ENCODE data around the gene DISC1. TPM values are rescaled to one million over a fixed set of nuclear protein-coding genes. Genes with fewer than 3 reads are reported as not detected.

The DISC1 gene
- total and polyA plus RNA-seq, 2 of the 13 experiments (the other 11 are each of a cell fraction or from before 2014, with no cell fraction given): 4.2 to 4.6 TPM

DNA sequence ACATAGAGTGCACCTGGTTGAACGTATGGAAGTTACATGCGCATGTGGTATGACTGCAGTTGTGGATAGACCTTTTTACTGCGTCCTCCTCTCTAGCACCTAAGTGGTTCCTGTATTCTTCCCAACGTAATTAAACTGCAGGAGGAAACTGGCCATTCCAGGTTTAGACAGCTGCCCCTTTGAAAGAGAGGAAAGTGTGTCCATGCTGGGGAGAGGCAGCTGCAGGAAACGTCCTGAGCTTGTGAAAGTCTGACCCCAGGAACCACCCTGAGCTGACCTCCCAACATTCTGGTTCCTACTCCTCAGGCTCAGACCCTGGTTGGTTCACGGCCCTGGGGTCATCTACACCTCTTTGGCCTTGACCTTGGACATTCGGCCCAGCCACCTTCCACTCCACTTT, 309.3 kb downstream of the DISC1 start:
- no peak for FAIRE-seq
- Histone ChIP-seq H4K20me1 (ENCODE audit: insufficient read depth, low read length) (no peaks in the 10 kb centered on the region; the same call in 1 of the 2 replicates), H3K4me1 (ENCODE audit: insufficient read depth, low read length) (peaks cover 40% of the 10 kb centered on the region), H3K4me2 (ENCODE audit: low read depth, low read length) (no peak overlapping the region; the same call in 1 of the 2 replicates), H3K27me3 (ENCODE audit: control insufficient read depth in 1 of 2, insufficient read depth in 2 of 2, low read length in 2 of 2) (no peaks in the 10 kb centered on the region), H3K27ac (ENCODE audit: extremely low read length, insufficient read depth, low read length) (no peak overlapping the region), H2AFZ (ENCODE audit: low read length) (no peak overlapping the region), H3K36me3 (replicated peaks in 1 of 2; ENCODE audit: control insufficient read depth in 1 of 2, insufficient read depth in 2 of 2, low read length in 2 of 2) (no peaks in the 10 kb centered on the region; a peak in 1 of 5 replicates), H3K4me3 (replicated peaks in 1 of 3; ENCODE audit: insufficient read depth in 1 of 3, low read depth in 2 of 3, low read length in 3 of 3) (no peak overlapping the region), H3K9ac (ENCODE audit: insufficient read depth, low read depth, low read length) (no peak overlapping the region), H3K9me3 (ENCODE audit: low read length) (peaks cover 8% of the 10 kb centered on the region), H3K79me2 (ENCODE audit: insufficient read depth, low read length) (no peaks in the 10 kb centered on the region)
- POLR2A ChIA-PET: no interaction called here
- peak; percentile 19; the same call in 1 of the 3 replicates for ATAC-seq
- BruUV-seq (replicated peaks): no TSS peak
- CTCF ChIA-PET (ENCODE audit: low intra/inter-chr PET ratio, low total read pairs): no interaction called here
- intact Hi-C loops (cut with micrococcal nuclease; ENCODE audit: unreplicated experiment) (no loop called here), in situ Hi-C loops (cut with HindIII; ENCODE audit: extremely low pct_ligation_motif_present, low pct_unique_long_range_greater_than_20kb) (no loop called here)
- no peak for DNase-seq (ENCODE audit: low spot score)
- TF ChIP-seq, protein P1, sequence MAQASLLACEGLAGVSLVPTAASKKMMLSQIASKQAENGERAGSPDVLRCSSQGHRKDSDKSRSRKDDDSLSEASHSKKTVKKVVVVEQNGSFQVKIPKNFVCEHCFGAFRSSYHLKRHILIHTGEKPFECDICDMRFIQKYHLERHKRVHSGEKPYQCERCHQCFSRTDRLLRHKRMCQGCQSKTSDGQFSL (CRISPR knock-in tag; IDR thresholded peaks at IDR 0.05): no peak
- TF ChIP-seq SNRNP70 (IDR thresholded peaks at IDR 0.05; ENCODE audit: low read depth, low read length) (no peak), TEAD2 (CRISPR knock-in tag; IDR thresholded peaks at IDR 0.05) (no peak), ZNF569 (CRISPR knock-in tag; IDR thresholded peaks at IDR 0.05; ENCODE audit: borderline replicate concordance) (no peak), NR2F6 (IDR thresholded peaks at IDR 0.05) (peak; percentile 41; the same call in 1 of the 2 replicates), NR2F6 (CRISPR knock-in tag; IDR thresholded peaks at IDR 0.05) (no peak), KMT2A (CRISPR knock-in tag; IDR thresholded peaks at IDR 0.05) (no peak), NR2F2 (IDR thresholded peaks at IDR 0.05; ENCODE audit: borderline replicate concordance, low read depth) (peak; percentile 30; the same call in 1 of the 2 replicates), ZNF773 (CRISPR knock-in tag; IDR thresholded peaks at IDR 0.05; ENCODE audit: borderline replicate concordance) (no peak), ZNF460 (CRISPR knock-in tag; IDR thresholded peaks at IDR 0.05; ENCODE audit: borderline replicate concordance) (no peak), ISL2 (CRISPR knock-in tag; IDR thresholded peaks at IDR 0.05) (no peak), SMARCE1 (IDR thresholded peaks at IDR 0.05; ENCODE audit: borderline replicate concordance) (no peak)
- TF ChIP-seq, protein P2, sequence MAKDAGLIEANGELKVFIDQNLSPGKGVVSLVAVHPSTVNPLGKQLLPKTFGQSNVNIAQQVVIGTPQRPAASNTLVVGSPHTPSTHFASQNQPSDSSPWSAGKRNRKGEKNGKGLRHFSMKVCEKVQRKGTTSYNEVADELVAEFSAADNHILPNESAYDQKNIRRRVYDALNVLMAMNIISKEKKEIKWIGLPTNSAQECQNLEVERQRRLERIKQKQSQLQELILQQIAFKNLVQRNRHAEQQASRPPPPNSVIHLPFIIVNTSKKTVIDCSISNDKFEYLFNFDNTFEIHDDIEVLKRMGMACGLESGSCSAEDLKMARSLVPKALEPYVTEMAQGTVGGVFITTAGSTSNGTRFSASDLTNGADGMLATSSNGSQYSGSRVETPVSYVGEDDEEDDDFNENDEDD (CRISPR knock-in tag; IDR thresholded peaks at IDR 0.05; ENCODE audit: borderline replicate concordance): no peak
- TF ChIP-seq, protein P3, sequence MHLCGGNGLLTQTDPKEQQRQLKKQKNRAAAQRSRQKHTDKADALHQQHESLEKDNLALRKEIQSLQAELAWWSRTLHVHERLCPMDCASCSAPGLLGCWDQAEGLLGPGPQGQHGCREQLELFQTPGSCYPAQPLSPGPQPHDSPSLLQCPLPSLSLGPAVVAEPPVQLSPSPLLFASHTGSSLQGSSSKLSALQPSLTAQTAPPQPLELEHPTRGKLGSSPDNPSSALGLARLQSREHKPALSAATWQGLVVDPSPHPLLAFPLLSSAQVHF (CRISPR knock-in tag; IDR thresholded peaks at IDR 0.05): no peak
- TF ChIP-seq, protein P4, sequence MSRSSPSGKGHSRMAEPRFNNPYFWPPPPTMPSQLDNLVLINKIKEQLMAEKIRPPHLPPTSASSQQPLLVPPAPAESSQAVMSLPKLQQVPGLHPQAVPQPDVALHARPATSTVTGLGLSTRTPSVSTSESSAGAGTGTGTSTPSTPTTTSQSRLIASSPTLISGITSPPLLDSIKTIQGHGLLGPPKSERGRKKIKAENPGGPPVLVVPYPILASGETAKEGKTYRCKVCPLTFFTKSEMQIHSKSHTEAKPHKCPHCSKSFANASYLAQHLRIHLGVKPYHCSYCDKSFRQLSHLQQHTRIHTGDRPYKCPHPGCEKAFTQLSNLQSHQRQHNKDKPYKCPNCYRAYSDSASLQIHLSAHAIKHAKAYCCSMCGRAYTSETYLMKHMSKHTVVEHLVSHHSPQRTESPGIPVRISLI (CRISPR knock-in tag; IDR thresholded peaks at IDR 0.05; ENCODE audit: borderline replicate concordance): 0 out of 2 replicates have a peak, but pooled peaks have one; percentile 48
- TF ChIP-seq, protein P5, sequence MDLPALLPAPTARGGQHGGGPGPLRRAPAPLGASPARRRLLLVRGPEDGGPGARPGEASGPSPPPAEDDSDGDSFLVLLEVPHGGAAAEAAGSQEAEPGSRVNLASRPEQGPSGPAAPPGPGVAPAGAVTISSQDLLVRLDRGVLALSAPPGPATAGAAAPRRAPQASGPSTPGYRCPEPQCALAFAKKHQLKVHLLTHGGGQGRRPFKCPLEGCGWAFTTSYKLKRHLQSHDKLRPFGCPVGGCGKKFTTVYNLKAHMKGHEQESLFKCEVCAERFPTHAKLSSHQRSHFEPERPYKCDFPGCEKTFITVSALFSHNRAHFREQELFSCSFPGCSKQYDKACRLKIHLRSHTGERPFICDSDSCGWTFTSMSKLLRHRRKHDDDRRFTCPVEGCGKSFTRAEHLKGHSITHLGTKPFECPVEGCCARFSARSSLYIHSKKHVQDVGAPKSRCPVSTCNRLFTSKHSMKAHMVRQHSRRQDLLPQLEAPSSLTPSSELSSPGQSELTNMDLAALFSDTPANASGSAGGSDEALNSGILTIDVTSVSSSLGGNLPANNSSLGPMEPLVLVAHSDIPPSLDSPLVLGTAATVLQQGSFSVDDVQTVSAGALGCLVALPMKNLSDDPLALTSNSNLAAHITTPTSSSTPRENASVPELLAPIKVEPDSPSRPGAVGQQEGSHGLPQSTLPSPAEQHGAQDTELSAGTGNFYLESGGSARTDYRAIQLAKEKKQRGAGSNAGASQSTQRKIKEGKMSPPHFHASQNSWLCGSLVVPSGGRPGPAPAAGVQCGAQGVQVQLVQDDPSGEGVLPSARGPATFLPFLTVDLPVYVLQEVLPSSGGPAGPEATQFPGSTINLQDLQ (CRISPR knock-in tag; IDR thresholded peaks at IDR 0.05): no peak
- TF ChIP-seq, protein P6, sequence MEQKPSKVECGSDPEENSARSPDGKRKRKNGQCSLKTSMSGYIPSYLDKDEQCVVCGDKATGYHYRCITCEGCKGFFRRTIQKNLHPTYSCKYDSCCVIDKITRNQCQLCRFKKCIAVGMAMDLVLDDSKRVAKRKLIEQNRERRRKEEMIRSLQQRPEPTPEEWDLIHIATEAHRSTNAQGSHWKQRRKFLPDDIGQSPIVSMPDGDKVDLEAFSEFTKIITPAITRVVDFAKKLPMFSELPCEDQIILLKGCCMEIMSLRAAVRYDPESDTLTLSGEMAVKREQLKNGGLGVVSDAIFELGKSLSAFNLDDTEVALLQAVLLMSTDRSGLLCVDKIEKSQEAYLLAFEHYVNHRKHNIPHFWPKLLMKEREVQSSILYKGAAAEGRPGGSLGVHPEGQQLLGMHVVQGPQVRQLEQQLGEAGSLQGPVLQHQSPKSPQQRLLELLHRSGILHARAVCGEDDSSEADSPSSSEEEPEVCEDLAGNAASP (CRISPR knock-in tag; IDR thresholded peaks at IDR 0.05; ENCODE audit: borderline replicate concordance): no peak
- WGBS (ENCODE audit: low lambda C conversion rate): 70% methylated on average over 6 of the region's 7 CpGs
